CD4-positive, CD25-positive, alpha-beta regulatory T cell (primary cell): Measurements from ENCODE around the gene LRRC8E. TPM values are rescaled to one million over a fixed set of nuclear protein-coding genes. Genes with fewer than 3 reads are reported as not detected.
A peak's percentile ranks its signal among the peaks of the same experiment; 100 is the strongest.

Experiments
- ATAC-seq, 2 donors: fragments of 150-1000 bp; cut with Tn5 transposase; one replicate each; pipeline ENCODE4 v1.10.0; 2021; ENCODE audit warnings: low read depth in 2 of 2, moderate number of reproducible peaks in 2 of 2, moderate library complexity in 1 of 2
- DNase-seq, 3 donors: peaks; one replicate each; pipeline versions ENCODE4 v3.0.0 to v3.0.0-alpha.2; 2012 to 2022; ENCODE audit warnings: mixed read lengths in 1 of 3
- H3K27ac ChIP-seq: one replicate; pipeline ENCODE4 v1.7.0; 2013; ENCODE audit warnings: mild to moderate bottlenecking, low read length; ENCODE audit not compliant: insufficient read depth, poor library complexity, severe bottlenecking
- H3K27me3 ChIP-seq: one replicate; pipeline ENCODE4 v1.7.0; 2013; ENCODE audit warnings: low read length; ENCODE audit not compliant: control insufficient read depth, insufficient read depth
- H3K36me3 ChIP-seq: one replicate; pipeline ENCODE4 v1.7.0; 2013; ENCODE audit warnings: mild to moderate bottlenecking, low read length, moderate library complexity; ENCODE audit not compliant: control insufficient read depth, insufficient read depth
- H3K4me1 ChIP-seq: 2 replicates; pipeline ENCODE4 v1.7.0; 2013; ENCODE audit warnings: mild to moderate bottlenecking, low read length; ENCODE audit not compliant: insufficient read depth, control insufficient read depth, poor library complexity, severe bottlenecking
- H3K4me3 ChIP-seq: one replicate; pipeline ENCODE4 v1.7.0; 2013; ENCODE audit warnings: low read depth, mild to moderate bottlenecking, low read length, moderate library complexity
- H3K9me3 ChIP-seq, 2 experiments: 1 replicate in 1 of 2; 2 replicates in 1 of 2; pipeline ENCODE4 v1.7.0; 2013; ENCODE audit warnings: low read length in 2 of 2, mild to moderate bottlenecking in 1 of 2, moderate library complexity in 1 of 2; ENCODE audit not compliant: control insufficient read depth in 2 of 2
- H3K27ac Mint-ChIP-seq, 3 donors: one replicate each; pipeline ENCODE4 v1.8.0; 2020 to 2022; ENCODE audit warnings: mild to moderate bottlenecking in 3 of 3, mixed read lengths in 3 of 3, moderate library complexity in 2 of 3
- H3K27me3 Mint-ChIP-seq: one replicate; pipeline ENCODE4 v1.8.0; 2022; ENCODE audit warnings: mild to moderate bottlenecking, mixed read lengths
- H3K36me3 Mint-ChIP-seq: one replicate; pipeline ENCODE4 v1.8.0; 2020; ENCODE audit warnings: mixed read lengths
- H3K4me1 Mint-ChIP-seq, 4 donors: one replicate each; pipeline ENCODE4 v1.8.0; 2020 to 2022; ENCODE audit warnings: mixed read lengths in 4 of 4, mild to moderate bottlenecking in 1 of 4
- H3K4me3 Mint-ChIP-seq, 4 donors: one replicate each; pipeline ENCODE4 v1.8.0; 2020 to 2022; ENCODE audit warnings: mild to moderate bottlenecking in 4 of 4, mixed read lengths in 4 of 4, moderate library complexity in 3 of 4
- H3K9me3 Mint-ChIP-seq, 7 donors: one replicate each; pipeline ENCODE4 v1.8.0; 2020 to 2022; ENCODE audit warnings: mixed read lengths in 7 of 7, mild to moderate bottlenecking in 3 of 7, moderate library complexity in 2 of 7
- polyA plus RNA-seq, 4 donors: library from polyadenylated mRNA; unstranded; fragments of 300-500 nt; fragmentation: Illumina TruSeq; gene quantifications; one replicate each; pipeline ENCODE4 v1.2.3, GENCODE V29; 2021
- total RNA-seq: library from RNA; stranded (reverse); gene quantifications from one replicate; pipeline ENCODE4 v1.2.3, GENCODE V29; 2022

Gene LRRC8E
- total and polyA plus RNA-seq, 5 donors from 2014 or later: not detected

DNA sequence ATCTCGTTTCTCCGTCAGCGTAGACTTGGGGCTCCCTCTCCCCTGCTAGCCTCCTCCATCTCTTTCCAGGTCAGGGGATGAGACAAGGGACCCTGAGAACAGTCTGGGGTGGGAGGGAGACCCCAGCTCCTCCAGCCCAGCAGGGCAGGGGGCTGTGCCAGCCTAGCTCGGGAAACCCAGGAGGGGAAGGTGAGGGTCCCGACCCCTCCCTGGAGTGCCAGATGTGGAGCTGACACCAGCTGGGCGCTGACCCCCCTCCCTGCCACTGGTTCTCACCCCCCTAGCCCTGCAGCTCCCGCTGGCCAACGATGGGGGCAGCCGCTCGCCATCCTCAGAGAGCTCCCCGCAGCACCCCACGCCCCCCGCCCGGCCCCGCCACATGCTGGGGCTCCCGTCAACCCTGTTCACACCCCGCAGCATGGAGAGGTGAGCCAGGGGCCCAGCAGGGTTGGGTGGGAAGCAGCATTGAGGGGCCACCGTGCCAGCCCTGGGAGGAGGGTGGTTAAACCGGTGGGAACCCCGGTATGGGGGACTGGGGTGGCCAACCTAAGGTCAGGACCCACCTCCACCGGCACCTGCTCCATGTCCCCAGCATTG lies 21.3 kb downstream of the LRRC8E start:
- Mint-ChIP-seq H3K27me3 (peaks cover 3% of the 10 kb centered on the region), H3K27ac (no peak overlapping the region), H3K9me3 (peaks cover 0 to 5% (median 0%) of the 10 kb centered on the region in 7 donors), H3K36me3 (peaks cover 20% of the 10 kb centered on the region), H3K4me1 (peaks cover 0 to 31% (median 12%) of the 10 kb centered on the region in 4 donors), H3K4me3 (peak overlapping the region in 1 of 4 donors; percentile 65)
- Histone ChIP-seq H3K27ac (no peak overlapping the region), H3K4me1 (peaks cover 25% of the 10 kb centered on the region), H3K4me3 (no peak overlapping the region), H3K36me3 (peaks cover 19% of the 10 kb centered on the region), H3K9me3 (no peaks in the 10 kb centered on the region), H3K27me3 (no peaks in the 10 kb centered on the region)
- ATAC-seq (no peak), DNase-seq (no peak)

- H3K27me3 Mint-ChIP-seq: peaks cover 13% of the 10 kb centered on the region
- H3K4me1 ChIP-seq: peaks cover 16% of the 10 kb centered on the region
- DNase-seq (no peak), ATAC-seq (no peak)
- no peak overlapping the region for H3K4me3 ChIP-seq
- H3K27me3 ChIP-seq: peaks cover 2% of the 10 kb centered on the region
- H3K36me3 Mint-ChIP-seq: peaks cover 16% of the 10 kb centered on the region
- H3K27ac ChIP-seq: no peak overlapping the region
- no peaks in the 10 kb centered on the region for H3K9me3 Mint-ChIP-seq
- H3K9me3 ChIP-seq: no peaks in the 10 kb centered on the region
- H3K4me1 Mint-ChIP-seq: peaks cover 0 to 25% (median 6%) of the 10 kb centered on the region in 4 donors
- H3K4me3 Mint-ChIP-seq: no peak overlapping the region
- peaks cover 19% of the 10 kb centered on the region for H3K36me3 ChIP-seq
- no peak overlapping the region for H3K27ac Mint-ChIP-seq
These were observed 22.2 kb downstream of the LRRC8E start for GRCh38 chr19:7910321-7911161.

GRCh38 chr19:7911508-7912143 lies 23.3 kb downstream of the LRRC8E start:
- H3K27me3 Mint-ChIP-seq: peaks cover 18% of the 10 kb centered on the region
- no peak overlapping the region for H3K27ac Mint-ChIP-seq
- H3K36me3 Mint-ChIP-seq: peaks cover 14% of the 10 kb centered on the region
- H3K4me3 Mint-ChIP-seq: peak overlapping the region in 1 of 4 donors; percentile 71
- Histone ChIP-seq H3K4me3 (no peak overlapping the region), H3K36me3 (peaks cover 19% of the 10 kb centered on the region), H3K9me3 (no peaks in the 10 kb centered on the region), H3K4me1 (peaks cover 17% of the 10 kb centered on the region), H3K27me3 (peaks cover 7% of the 10 kb centered on the region), H3K27ac (no peak overlapping the region)
- DNase-seq (no peak), ATAC-seq (no peak)
- no peaks in the 10 kb centered on the region for H3K9me3 Mint-ChIP-seq
- peaks cover 0 to 22% (median 3%) of the 10 kb centered on the region in 4 donors for H3K4me1 Mint-ChIP-seq

- peaks cover 0 to 24% (median 3%) of the 10 kb centered on the region in 4 donors for H3K4me1 Mint-ChIP-seq
- Histone ChIP-seq H3K4me3 (no peak overlapping the region), H3K4me1 (peaks cover 20% of the 10 kb centered on the region), H3K27me3 (peaks cover 7% of the 10 kb centered on the region), H3K9me3 (no peaks in the 10 kb centered on the region), H3K36me3 (peaks cover 19% of the 10 kb centered on the region), H3K27ac (no peak overlapping the region)
- H3K36me3 Mint-ChIP-seq: peaks cover 14% of the 10 kb centered on the region
- no peaks in the 10 kb centered on the region for H3K9me3 Mint-ChIP-seq
- ATAC-seq (no peak), DNase-seq (no peak)
- no peak overlapping the region for H3K4me3 Mint-ChIP-seq
- peaks cover 24% of the 10 kb centered on the region for H3K27me3 Mint-ChIP-seq
- no peak overlapping the region for H3K27ac Mint-ChIP-seq
These were observed 23.9 kb downstream of the LRRC8E start for GRCh38 chr19:7912144-7912696.

- no peak overlapping the region for H3K27ac Mint-ChIP-seq
These were observed 24.6 kb downstream of the LRRC8E start for GRCh38 chr19:7912697-7913564.

DNA sequence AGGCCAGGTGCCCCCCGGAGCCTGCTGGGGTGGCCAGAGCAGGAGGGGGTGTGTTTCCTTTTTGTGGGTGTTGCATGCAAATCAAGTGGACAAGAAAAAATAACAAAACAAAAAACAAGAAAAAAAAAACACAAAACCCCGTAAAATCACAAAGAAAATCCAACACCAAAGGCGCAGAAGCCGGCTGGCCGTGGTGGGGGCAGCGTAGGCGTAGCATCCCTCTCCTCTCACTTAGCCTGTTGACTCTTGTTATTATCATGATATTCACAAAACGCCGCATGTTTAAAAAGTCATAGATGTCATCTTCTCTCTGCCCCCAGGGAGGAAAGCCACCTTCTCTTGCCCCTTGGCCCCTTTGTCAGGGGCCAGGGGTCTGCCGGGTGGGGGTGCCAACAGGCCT lies 25.3 kb downstream of the LRRC8E start:
- Histone ChIP-seq H3K9me3 (no peaks in the 10 kb centered on the region), H3K36me3 (peaks cover 19% of the 10 kb centered on the region), H3K4me1 (peaks cover 25% of the 10 kb centered on the region), H3K27me3 (peaks cover 11% of the 10 kb centered on the region), H3K4me3 (no peak overlapping the region), H3K27ac (no peak overlapping the region)
- peaks cover 0 to 26% (median 4%) of the 10 kb centered on the region in 4 donors for H3K4me1 Mint-ChIP-seq
- H3K27me3 Mint-ChIP-seq: peaks cover 33% of the 10 kb centered on the region
- no peak overlapping the region for H3K27ac Mint-ChIP-seq
- peaks cover 14% of the 10 kb centered on the region for H3K36me3 Mint-ChIP-seq
- H3K9me3 Mint-ChIP-seq: no peaks in the 10 kb centered on the region
- no peak overlapping the region for H3K4me3 Mint-ChIP-seq
- DNase-seq: no peak
- ATAC-seq: no peak

More at GRCh38 chr19:7912697-7913564, 24.6 kb downstream of the LRRC8E start:
- H3K4me3 Mint-ChIP-seq: no peak overlapping the region
- H3K9me3 Mint-ChIP-seq: no peaks in the 10 kb centered on the region
- peaks cover 26% of the 10 kb centered on the region for H3K27me3 Mint-ChIP-seq
- no peak overlapping the region for H3K27ac ChIP-seq
- H3K36me3 Mint-ChIP-seq: peaks cover 14% of the 10 kb centered on the region
- DNase-seq (no peak), ATAC-seq (no peak)
- H3K27me3 ChIP-seq: peaks cover 7% of the 10 kb centered on the region
- no peak overlapping the region for H3K4me3 ChIP-seq
- H3K36me3 ChIP-seq: peaks cover 19% of the 10 kb centered on the region
- no peaks in the 10 kb centered on the region for H3K9me3 ChIP-seq
- peaks cover 23% of the 10 kb centered on the region for H3K4me1 ChIP-seq
- peaks cover 0 to 20% (median 4%) of the 10 kb centered on the region in 4 donors for H3K4me1 Mint-ChIP-seq

GRCh38 chr19:7914099-7914498 lies 25.8 kb downstream of the LRRC8E start:
- no peak for DNase-seq
- ATAC-seq: no peak
- H3K27ac Mint-ChIP-seq: no peak overlapping the region
- no peak overlapping the region for H3K4me3 ChIP-seq
- H3K9me3 ChIP-seq: no peaks in the 10 kb centered on the region
- peaks cover 33% of the 10 kb centered on the region for H3K27me3 Mint-ChIP-seq
- no peaks in the 10 kb centered on the region for H3K9me3 Mint-ChIP-seq
- H3K36me3 Mint-ChIP-seq: peaks cover 14% of the 10 kb centered on the region
- peaks cover 11% of the 10 kb centered on the region for H3K27me3 ChIP-seq
- H3K27ac ChIP-seq: no peak overlapping the region
- H3K4me1 ChIP-seq: peaks cover 25% of the 10 kb centered on the region
- H3K4me1 Mint-ChIP-seq: peaks cover 0 to 26% (median 4%) of the 10 kb centered on the region in 4 donors
- H3K36me3 ChIP-seq: peaks cover 19% of the 10 kb centered on the region
- peak overlapping the region in 1 of 4 donors; percentile 58 for H3K4me3 Mint-ChIP-seq
